22Rv1 (cell line): ENCODE results near the gene ZNF316.

Experiments
- H3K27ac ChIP-seq: fragments of 450-650 bp; 2 replicates; pipeline ENCODE4 v1.5.1; 2017
- CTCF ChIP-seq: fragments of 450-650 bp; IDR thresholded peaks from 2 replicates; pipeline ENCODE4 v1.5.1; 2017; ENCODE audit warnings: mild to moderate bottlenecking
- ZFX ChIP-seq: fragments of 450-650 bp; IDR thresholded peaks from 2 replicates; pipeline ENCODE4 v1.6.1; 2017; ENCODE audit warnings: antibody characterized with exemption, borderline replicate concordance

Gene ZNF316

GRCh38 chr7:6636741-6637543 is at the start of gene ZNF316:
Gene ZNF316, plus strand, starts transcription at chr7:6637318. Its CDS starts 5,092 bp downstream, at chr7:6642410.
- H3K27ac ChIP-seq = peak within 1 kb of the TSS; percentile 75
- TF ChIP-seq ZFX = no peak
- no peak for TF ChIP-seq CTCF

GRCh38 chr7:6588566-6588965 is 48.6 kb upstream of the ZNF316 start:
- TF ChIP-seq CTCF (no peak), ZFX (no peak)
- no peak overlapping the region for H3K27ac ChIP-seq

- H3K27ac ChIP-seq = peak overlapping the region; percentile 79
- TF ChIP-seq ZFX (no peak), CTCF (no peak)
These were observed 47.8 kb upstream of the ZNF316 start for GRCh38 chr7:6589151-6589828.

- no peak for TF ChIP-seq ZFX
- peak; percentile 99 for TF ChIP-seq CTCF
- peak within 1 kb of the TSS; percentile 79 for H3K27ac ChIP-seq
These were observed 47.1 kb upstream of the ZNF316 start, which contains the start of gene INTS15 for GRCh38 chr7:6589829-6590644. Gene INTS15, plus strand, starts transcription at chr7:6590021. Its CDS starts 263 bp downstream, at chr7:6590284.

DNA sequence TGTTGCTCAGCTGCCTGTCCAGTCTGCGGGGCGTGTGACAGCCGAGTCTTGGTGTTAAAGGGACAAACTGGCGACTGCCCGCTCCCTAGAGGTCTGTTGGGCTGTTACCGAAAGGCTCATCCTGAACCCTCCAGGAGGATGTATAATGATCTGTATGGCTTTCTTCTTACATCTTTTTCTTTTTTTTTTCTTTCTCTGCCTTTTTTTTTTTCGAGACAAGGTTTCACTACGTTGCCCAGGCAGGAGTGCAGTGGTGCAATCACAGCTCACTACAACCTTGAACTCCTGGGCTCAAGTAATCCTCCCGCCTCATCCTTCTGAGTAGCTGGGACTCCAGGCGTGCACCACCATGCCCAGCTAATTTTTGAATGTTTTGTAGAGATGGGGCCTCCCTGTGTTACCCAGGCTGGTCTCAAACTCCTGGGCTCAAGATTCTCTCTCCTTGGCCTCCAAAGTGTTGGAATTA is 46.4 kb upstream of the ZNF316 start:
- peak overlapping the region; percentile 79 for H3K27ac ChIP-seq

GRCh38 chr7:6600093-6600492 is 37.0 kb upstream of the ZNF316 start:
- no peak overlapping the region for H3K27ac ChIP-seq
- TF ChIP-seq ZFX = no peak
- TF ChIP-seq CTCF = no peak

More for the DNA sequence above, 46.4 kb upstream of the ZNF316 start:
- TF ChIP-seq ZFX (no peak), CTCF (no peak)
